Breast epithelium (tissue), 4 donors: ENCODE measurements around the gene MEPCE. TPM values are rescaled to one million over a fixed set of nuclear protein-coding genes. Genes with fewer than 3 reads are reported as not detected.

ENCODE experiments used
- DNase-seq, 2 donors: peaks; one replicate each; pipeline ENCODE4 v3.0.0-alpha.2; 2019; ENCODE audit warnings: low spot score in 2 of 2
- H3K27ac ChIP-seq, 2 donors: fragments of 200-600 bp; sonication (generic) in 1 of 2; one replicate each; pipeline ENCODE4 v1.5.1; 2016 to 2019; ENCODE audit warnings: mild to moderate bottlenecking in 1 of 2
- H3K27me3 ChIP-seq, 2 donors: fragments of 200-600 bp; sonication (generic) in 1 of 2; one replicate each; pipeline versions ENCODE4 v1.5.1 to v1.6.0; 2017 to 2019; ENCODE audit warnings: control low read depth in 1 of 2, mild to moderate bottlenecking in 1 of 2
- H3K36me3 ChIP-seq: fragments of 200-600 bp; one replicate; pipeline ENCODE4 v1.5.1; 2019
- H3K4me1 ChIP-seq, 2 donors: fragments of 200-600 bp; sonication (generic); one replicate each; pipeline ENCODE4 v1.5.1; 2016 to 2019; ENCODE audit warnings: control low read depth in 1 of 2
- H3K4me3 ChIP-seq, 3 donors: fragments of 200-600 bp; sonication (generic); 1 replicate in 2 of 3; 2 replicates in 1 of 3; pipeline ENCODE4 v1.5.1; 2016 to 2019; ENCODE audit warnings: mild to moderate bottlenecking in 3 of 3, moderate library complexity in 2 of 3
- H3K9me3 ChIP-seq, 2 donors: fragments of 200-600 bp; sonication (generic) in 1 of 2; one replicate each; pipeline ENCODE4 v1.5.1; 2016 to 2019; ENCODE audit warnings: control low read depth in 1 of 2
- POLR2A ChIP-seq: fragments of 450-650 bp; IDR thresholded peaks from one replicate; pipeline ENCODE4 v1.6.1; 2016; ENCODE audit warnings: antibody characterized with exemption, mild to moderate bottlenecking, moderate library complexity
- POLR2AphosphoS5 ChIP-seq, 3 donors: sonication (generic); formaldehyde crosslinking; IDR thresholded peaks; one replicate each; pipeline ENCODE4 v1.6.1; 2017; ENCODE audit warnings: antibody characterized with exemption in 3 of 3
- intact Hi-C: fragments of 100-400 bp; cut with DNase I; formaldehyde crosslinking; loops from one replicate; pipeline ENCODE4 v1.15.1; 2023; ENCODE audit warnings: low total_unique reads
- total RNA-seq, 3 donors: library from RNA; depleted of rRNA; stranded (reverse); fragments of >200 nt; gene quantifications; one replicate each; pipeline ENCODE4 v1.1.0, GENCODE V29; 2016
- TF ChIP-seq, protein P1 (sequence below), 3 donors: fragments of 450-650 bp; IDR thresholded peaks; one replicate each; pipeline ENCODE4 v1.5.1; 2016 to 2017; ENCODE audit warnings: antibody characterized with exemption in 3 of 3, mild to moderate bottlenecking in 3 of 3, moderate library complexity in 3 of 3

The MEPCE gene
- total RNA-seq, 3 donors from 2014 or later, result 26.5 to 41.4 (median 40.6) TPM

DNA sequence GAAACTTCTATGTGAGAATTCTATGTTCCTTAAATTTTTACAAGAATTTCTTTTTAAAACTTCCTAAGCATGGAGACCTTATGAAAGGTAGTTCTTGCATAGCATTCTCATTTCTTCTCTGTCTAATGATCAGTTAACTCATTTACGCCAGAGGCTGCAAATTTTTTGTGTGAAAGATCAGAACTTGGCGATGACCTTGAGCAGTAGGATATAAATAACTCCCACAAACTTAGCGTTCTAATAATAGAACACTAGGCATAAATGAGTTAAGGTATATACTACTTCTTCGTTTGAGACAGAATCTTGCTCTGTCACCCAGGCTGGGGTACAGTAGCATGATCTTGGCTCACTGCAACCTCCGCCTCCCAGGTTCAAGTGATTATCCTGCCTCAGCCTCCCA is 42.7 kb upstream of the MEPCE start:
- no peak for TF ChIP-seq POLR2AphosphoS5 (IDR thresholded peaks at IDR 0.05)
- TF ChIP-seq, protein P1, sequence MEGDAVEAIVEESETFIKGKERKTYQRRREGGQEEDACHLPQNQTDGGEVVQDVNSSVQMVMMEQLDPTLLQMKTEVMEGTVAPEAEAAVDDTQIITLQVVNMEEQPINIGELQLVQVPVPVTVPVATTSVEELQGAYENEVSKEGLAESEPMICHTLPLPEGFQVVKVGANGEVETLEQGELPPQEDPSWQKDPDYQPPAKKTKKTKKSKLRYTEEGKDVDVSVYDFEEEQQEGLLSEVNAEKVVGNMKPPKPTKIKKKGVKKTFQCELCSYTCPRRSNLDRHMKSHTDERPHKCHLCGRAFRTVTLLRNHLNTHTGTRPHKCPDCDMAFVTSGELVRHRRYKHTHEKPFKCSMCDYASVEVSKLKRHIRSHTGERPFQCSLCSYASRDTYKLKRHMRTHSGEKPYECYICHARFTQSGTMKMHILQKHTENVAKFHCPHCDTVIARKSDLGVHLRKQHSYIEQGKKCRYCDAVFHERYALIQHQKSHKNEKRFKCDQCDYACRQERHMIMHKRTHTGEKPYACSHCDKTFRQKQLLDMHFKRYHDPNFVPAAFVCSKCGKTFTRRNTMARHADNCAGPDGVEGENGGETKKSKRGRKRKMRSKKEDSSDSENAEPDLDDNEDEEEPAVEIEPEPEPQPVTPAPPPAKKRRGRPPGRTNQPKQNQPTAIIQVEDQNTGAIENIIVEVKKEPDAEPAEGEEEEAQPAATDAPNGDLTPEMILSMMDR (IDR thresholded peaks at IDR 0.05), result no peak
- no peak for TF ChIP-seq POLR2A

DNA sequence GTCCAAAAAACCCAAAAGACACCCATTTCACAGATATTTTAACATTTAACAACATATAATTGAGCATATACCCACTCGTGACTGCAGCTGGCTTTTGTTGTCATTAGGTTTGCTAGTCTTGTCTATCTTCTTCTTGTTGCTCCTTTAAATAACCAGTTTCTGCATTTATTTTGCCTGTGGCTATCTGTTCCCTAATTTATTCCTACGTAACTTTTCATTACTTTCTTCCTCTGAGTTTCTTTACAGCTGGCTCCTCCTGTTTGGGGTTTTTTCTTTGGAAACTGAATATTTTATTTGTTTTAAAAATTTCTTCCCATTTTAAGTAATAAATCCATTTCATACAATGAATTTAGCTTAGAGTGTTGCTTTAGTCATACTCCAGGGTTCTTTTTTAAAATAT is 41.9 kb upstream of the MEPCE start:
- intact Hi-C loops, result no loop called here
- Histone ChIP-seq H3K4me1 (no peaks in the 10 kb centered on the region), H3K27me3 (no peaks in the 10 kb centered on the region), H3K36me3 (no peaks in the 10 kb centered on the region), H3K4me3 (no peak overlapping the region), H3K27ac (no peak overlapping the region), H3K9me3 (no peaks in the 10 kb centered on the region)
- TF ChIP-seq, protein P1 (IDR thresholded peaks at IDR 0.05), result no peak
- TF ChIP-seq POLR2AphosphoS5 (IDR thresholded peaks at IDR 0.05), result no peak
- TF ChIP-seq POLR2A, result no peak
- DNase-seq, result no peak

More for the DNA sequence above, 42.7 kb upstream of the MEPCE start:
- Histone ChIP-seq H3K36me3 (no peaks in the 10 kb centered on the region), H3K27me3 (no peaks in the 10 kb centered on the region), H3K4me3 (no peak overlapping the region), H3K4me1 (no peaks in the 10 kb centered on the region), H3K9me3 (no peaks in the 10 kb centered on the region), H3K27ac (no peak overlapping the region)
- DNase-seq, result no peak
- intact Hi-C loops, result no loop called here

DNA sequence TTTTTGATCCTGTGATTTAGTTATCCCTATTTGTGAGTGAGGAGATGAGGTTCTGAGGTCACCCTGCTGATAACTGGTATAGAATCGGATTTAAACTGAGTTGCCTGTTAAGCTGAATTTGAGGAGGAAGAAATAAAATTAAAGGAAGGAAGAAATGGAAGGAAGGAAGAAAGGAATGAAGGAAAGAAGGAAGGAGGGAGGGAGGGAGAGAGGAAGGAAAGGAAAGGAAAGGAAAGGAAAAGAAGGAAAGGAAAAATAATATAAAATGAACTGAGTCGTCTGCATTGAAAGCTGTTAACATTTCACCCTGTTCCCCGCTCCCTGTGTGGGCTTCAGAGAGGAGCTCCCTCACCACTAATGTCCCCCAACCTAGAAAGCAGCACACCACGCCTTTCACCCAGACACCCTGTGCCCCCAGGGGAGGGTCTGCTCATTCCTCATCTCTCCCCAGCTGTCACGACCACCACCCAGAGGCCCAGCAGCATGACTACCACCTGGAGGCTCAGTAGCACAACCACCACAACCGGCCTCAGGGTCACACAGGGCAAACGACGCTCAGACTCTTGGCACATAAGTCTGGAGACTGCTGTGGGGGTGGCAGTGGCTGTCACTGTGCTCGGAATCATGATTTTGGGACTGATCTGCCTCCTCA is 40.1 kb upstream of the MEPCE start:
- Histone ChIP-seq H3K27me3 (no peaks in the 10 kb centered on the region), H3K4me1 (no peaks in the 10 kb centered on the region), H3K4me3 (no peak overlapping the region), H3K9me3 (no peaks in the 10 kb centered on the region), H3K36me3 (no peaks in the 10 kb centered on the region), H3K27ac (no peak overlapping the region)
- no peak for DNase-seq
- TF ChIP-seq POLR2AphosphoS5 (IDR thresholded peaks at IDR 0.05) (no peak), POLR2A (no peak)
- TF ChIP-seq, protein P1 (IDR thresholded peaks at IDR 0.05), result no peak
- intact Hi-C loops, result no loop called here

DNA sequence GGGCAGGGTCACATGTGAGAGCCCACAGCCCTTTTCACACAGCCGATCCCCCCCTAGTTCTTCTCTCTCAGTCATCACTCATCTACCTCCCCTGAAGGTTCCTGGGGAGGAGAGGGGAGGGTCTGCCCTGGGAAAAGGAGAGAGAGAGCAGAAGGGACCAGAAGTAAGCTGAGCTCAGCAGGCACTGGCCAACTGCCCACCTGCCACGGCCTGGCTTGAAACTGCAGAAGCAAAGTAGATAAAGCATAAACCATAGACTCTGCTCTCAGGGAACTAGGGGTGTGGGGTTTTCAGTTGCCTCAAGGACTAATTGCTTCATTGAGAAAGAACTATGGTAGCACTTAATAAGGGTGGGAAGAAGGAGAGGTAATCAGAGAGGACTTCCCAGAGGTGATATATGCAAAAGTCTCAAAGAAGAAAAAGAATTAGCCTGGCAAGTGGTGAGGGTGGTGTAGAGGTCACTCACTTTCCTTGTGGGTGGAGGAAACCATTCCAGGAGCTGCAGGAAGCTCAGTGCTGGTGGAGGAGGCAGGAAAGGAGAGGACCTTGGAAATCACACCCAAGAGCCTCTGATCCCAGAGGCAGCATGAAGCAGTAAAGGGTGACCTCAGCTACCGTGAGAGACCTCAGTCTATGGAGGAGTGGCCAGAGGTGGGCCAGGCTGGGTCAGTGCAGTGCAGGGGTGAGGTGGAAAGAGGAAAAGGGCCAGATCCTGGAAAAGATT is 39.2 kb upstream of the MEPCE start:
- H3K4me3 ChIP-seq, result no peak overlapping the region
- no peaks in the 10 kb centered on the region for H3K4me1 ChIP-seq
- no peak overlapping the region for H3K27ac ChIP-seq
- intact Hi-C loops, result no loop called here
- H3K36me3 ChIP-seq, result no peaks in the 10 kb centered on the region
- no peak for TF ChIP-seq POLR2AphosphoS5 (IDR thresholded peaks at IDR 0.05)
- TF ChIP-seq POLR2A, result no peak
- TF ChIP-seq, protein P1 (IDR thresholded peaks at IDR 0.05), result no peak
- no peak for DNase-seq
- no peaks in the 10 kb centered on the region for H3K9me3 ChIP-seq
- no peaks in the 10 kb centered on the region for H3K27me3 ChIP-seq

DNA sequence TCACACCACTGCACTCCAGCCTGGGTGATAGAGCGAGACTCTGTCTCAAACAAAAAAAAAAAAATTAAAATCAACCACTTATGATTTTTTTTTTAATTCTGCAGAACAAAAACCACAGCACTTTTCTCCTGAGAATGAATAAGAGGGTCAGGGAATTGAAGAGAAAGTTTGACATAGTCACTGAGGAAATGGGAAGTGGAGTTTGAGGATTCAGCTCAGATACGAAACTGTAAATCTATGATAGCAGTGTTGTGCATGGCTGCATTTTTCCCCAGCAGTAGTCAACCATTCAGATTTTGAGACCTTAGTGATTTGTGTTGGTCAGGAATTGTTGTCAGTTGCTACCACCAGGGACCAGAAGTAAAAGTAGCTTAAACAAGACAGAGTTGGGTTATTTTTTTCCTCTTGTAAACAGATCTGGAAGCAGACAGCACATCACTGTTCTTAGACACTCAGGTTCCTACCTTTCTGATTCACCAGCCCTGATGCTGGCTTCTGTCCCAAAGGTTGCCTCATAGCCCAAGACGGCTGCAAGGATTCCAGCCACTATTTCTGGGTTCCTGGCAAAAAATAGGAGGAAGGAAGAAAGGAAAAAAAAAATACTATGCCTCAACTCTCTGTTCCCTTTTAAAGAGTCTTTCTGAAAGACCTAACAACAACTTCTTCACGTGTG is 36.3 kb upstream of the MEPCE start:
- Histone ChIP-seq H3K27me3 (no peaks in the 10 kb centered on the region), H3K27ac (no peak overlapping the region), H3K36me3 (no peaks in the 10 kb centered on the region), H3K4me3 (no peak overlapping the region), H3K9me3 (no peaks in the 10 kb centered on the region), H3K4me1 (no peaks in the 10 kb centered on the region)
- intact Hi-C loops, result no loop called here
- no peak for DNase-seq
- TF ChIP-seq POLR2AphosphoS5 (IDR thresholded peaks at IDR 0.05), result no peak
- TF ChIP-seq, protein P1 (IDR thresholded peaks at IDR 0.05), result no peak
- no peak for TF ChIP-seq POLR2A
